SK-N-SH (cell line): ENCODE results near the gene BMP7. TPM values are rescaled to one million over a fixed set of nuclear protein-coding genes. Genes with fewer than 3 reads are reported as not detected.

ENCODE experiments used
- CTCF ChIA-PET: fragments of 300-600, 350-600 bp; formaldehyde crosslinking; extraction: SDS; loops from one replicate; lab custom pipeline; 2021; lab: Yijun Ruan, JAX
- POLR2A ChIA-PET: fragments of 350-600 bp; sonication (Branson Sonifier 250); formaldehyde crosslinking; extraction: SDS; loops from one replicate; lab custom pipeline; 2020; ENCODE audit warnings: antibody characterized with exemption, inconsistent platforms; lab: Yijun Ruan, JAX
- DNase-seq: peaks from one replicate; pipeline ENCODE4 v3.0.0; 2012
- H2AFZ ChIP-seq: fragments of 200-600 bp; sonication (generic); 2 replicates; pipeline ENCODE4 v1.8.1; 2016; ENCODE audit warnings: antibody characterized with exemption, mild to moderate bottlenecking, low read depth
- H3F3A ChIP-seq: fragments of 200-600 bp; sonication (generic); replicated peaks from 2 replicates; pipeline ENCODE3; 2016; ENCODE audit warnings: antibody characterized with exemption, mild to moderate bottlenecking; ENCODE audit not compliant: insufficient read depth
- H3K27ac ChIP-seq, 2 experiments: fragments of 200-500 bp in 1 of 2; fragments of 200-600 bp in 1 of 2; sonication (Bioruptor generic) in 1 of 2; sonication (generic), shearing (Covaris generic) in 1 of 2; 2 replicates each; pipeline versions ENCODE4 v1.5.1 to v1.6.1; 2014 to 2016; ENCODE audit warnings: low read depth in 2 of 2, inconsistent platforms in 1 of 2, low read length in 1 of 2, mild to moderate bottlenecking in 1 of 2, mixed read lengths in 1 of 2
- H3K27me3 ChIP-seq: fragments of 200-600 bp; sonication (generic), shearing (Covaris generic); 2 replicates; pipeline ENCODE4 v1.6.1; 2016; ENCODE audit warnings: mixed run types; ENCODE audit not compliant: insufficient read depth
- H3K36me3 ChIP-seq, 2 experiments: fragments of 200-500 bp in 1 of 2; fragments of 200-600 bp in 1 of 2; sonication (Bioruptor generic) in 1 of 2; sonication (generic) in 1 of 2; replicated peaks in 1 of 2; 2 replicates each; pipeline versions ENCODE3 to v1.5.1; 2014 to 2016; ENCODE audit warnings: low read length in 1 of 2, mild to moderate bottlenecking in 1 of 2; ENCODE audit not compliant: insufficient read depth in 2 of 2, control insufficient read depth in 1 of 2
- H3K4me1 ChIP-seq, 2 experiments: fragments of 200-500 bp in 1 of 2; fragments of 200-600 bp in 1 of 2; sonication (Bioruptor generic) in 1 of 2; sonication (generic), shearing (Covaris generic) in 1 of 2; 2 replicates each; pipeline versions ENCODE4 v1.5.1 to v1.6.1; 2014 to 2016; ENCODE audit warnings: low read depth in 1 of 2, low read length in 1 of 2, mixed run types in 1 of 2; ENCODE audit not compliant: insufficient read depth in 2 of 2, control insufficient read depth in 1 of 2
- H3K4me2 ChIP-seq: fragments of 200-600 bp; sonication (generic), shearing (Covaris generic); 2 replicates; pipeline ENCODE4 v1.6.1; 2017; ENCODE audit warnings: mixed run types
- H3K4me3 ChIP-seq, 2 experiments: fragments of 200-500 bp in 1 of 2; fragments of 200-600 bp in 1 of 2; sonication (Bioruptor generic) in 1 of 2; sonication (generic), shearing (Covaris generic) in 1 of 2; 2 replicates each; pipeline versions ENCODE4 v1.5.1 to v1.8.1; 2014 to 2016; ENCODE audit warnings: low read depth in 2 of 2, inconsistent platforms in 1 of 2, low read length in 1 of 2, mild to moderate bottlenecking in 1 of 2, mixed read lengths in 1 of 2, moderate library complexity in 1 of 2
- H3K79me2 ChIP-seq: fragments of 200-600 bp; sonication (generic); 2 replicates; pipeline ENCODE4 v1.8.1; 2017; ENCODE audit warnings: mild to moderate bottlenecking; ENCODE audit not compliant: insufficient read depth
- H3K9ac ChIP-seq: fragments of 200-600 bp; sonication (generic); 2 replicates; pipeline ENCODE4 v1.6.1; 2017; ENCODE audit warnings: mixed run types
- H3K9me2 ChIP-seq: fragments of 200-600 bp; sonication (generic); 2 replicates; pipeline ENCODE4 v1.6.1; 2017; ENCODE audit warnings: mixed run types
- H3K9me3 ChIP-seq: fragments of 200-600 bp; sonication (generic); 2 replicates; pipeline ENCODE4 v1.6.1; 2017; ENCODE audit warnings: mixed run types, mild to moderate bottlenecking, moderate library complexity
- H4K20me1 ChIP-seq: fragments of 200-600 bp; sonication (generic); 2 replicates; pipeline ENCODE4 v1.6.1; 2017; ENCODE audit warnings: mild to moderate bottlenecking, mixed run types; ENCODE audit not compliant: insufficient read depth
- CHD2 ChIP-seq: fragments of 150-350 bp; IDR thresholded peaks from 2 replicates; pipeline ENCODE4 v1.6.1; 2018; ENCODE audit warnings: low read length; ENCODE audit not compliant: partially characterized antibody
- EZH2phosphoT487 ChIP-seq: fragments of 200-600 bp; sonication (generic); IDR thresholded peaks from 2 replicates; pipeline ENCODE4 v1.6.1; 2017; ENCODE audit warnings: low read depth, mixed run types, mild to moderate bottlenecking, antibody characterized with exemption, moderate library complexity, borderline replicate concordance
- FOSL2 ChIP-seq: IDR thresholded peaks from 2 replicates; pipeline ENCODE4 v1.4.0; 2012; ENCODE audit warnings: low read depth, mild to moderate bottlenecking, moderate library complexity, borderline replicate concordance
- FOXJ3 ChIP-seq: sonication (generic); formaldehyde crosslinking; IDR thresholded peaks from 2 replicates; pipeline ENCODE4 v1.5.1; 2020; ENCODE audit warnings: mild to moderate bottlenecking, missing genetic modification reagents
- FOXM1 ChIP-seq: IDR thresholded peaks from 2 replicates; pipeline ENCODE4 v1.4.0; 2012; ENCODE audit warnings: low read depth, mild to moderate bottlenecking
- GATA2 ChIP-seq: sonication (generic); formaldehyde crosslinking; IDR thresholded peaks from 2 replicates; pipeline ENCODE4 v1.5.0; 2020; ENCODE audit warnings: mild to moderate bottlenecking, missing genetic modification reagents
- JUND ChIP-seq: IDR thresholded peaks from 2 replicates; pipeline ENCODE4 v1.4.0; 2012
- MEF2A ChIP-seq: IDR thresholded peaks from 2 replicates; pipeline ENCODE4 v1.4.0; 2012; ENCODE audit warnings: low read depth, borderline replicate concordance
- MXI1 ChIP-seq: IDR thresholded peaks from 2 replicates; pipeline ENCODE4 v1.6.1; 2012; ENCODE audit warnings: mild to moderate bottlenecking, low read depth, low read length, improper control_type of control experiment
- NFIC ChIP-seq: IDR thresholded peaks from 2 replicates; pipeline ENCODE4 v1.4.0; 2012; ENCODE audit warnings: borderline replicate concordance
- RAD21 ChIP-seq: IDR thresholded peaks from 2 replicates; pipeline ENCODE4 v1.6.1; 2012; ENCODE audit warnings: mild to moderate bottlenecking, low read length
- RFX5 ChIP-seq: IDR thresholded peaks from 2 replicates; pipeline ENCODE4 v1.6.1; 2012; ENCODE audit warnings: mild to moderate bottlenecking, improper control_type of control experiment, low read length
- SIN3A ChIP-seq: IDR thresholded peaks from 2 replicates; pipeline ENCODE4 v1.6.1; 2012; ENCODE audit warnings: low read depth, mild to moderate bottlenecking, low read length, moderate library complexity, borderline replicate concordance
- TCF12 ChIP-seq: IDR thresholded peaks from 2 replicates; pipeline ENCODE4 v1.4.0; 2012
- TEAD4 ChIP-seq: IDR thresholded peaks from 2 replicates; pipeline ENCODE4 v1.4.0; 2012; ENCODE audit warnings: mild to moderate bottlenecking, borderline replicate concordance; ENCODE audit not compliant: insufficient read depth
- YY1 ChIP-seq: IDR thresholded peaks from 2 replicates; pipeline ENCODE4 v1.4.0; 2012; ENCODE audit warnings: low read depth, mild to moderate bottlenecking
- WGBS: methylation state at CpG from one replicate; pipeline ENCODE4 v1.1.6; 2017; ENCODE audit warnings: low lambda C conversion rate; 5-methylcytosine and 5-hydroxymethylcytosine counted together
- polyA plus RNA-seq, 3 experiments: library from polyadenylated mRNA; depleted of rRNA; stranded (reverse); fragments of >200 nt; gene quantifications; 2 replicates each; pipeline ENCODE4 v1.2.3, GENCODE V29; 2012
- TF ChIP-seq, protein P1 (sequence below): IDR thresholded peaks from 2 replicates; pipeline ENCODE4 v1.6.1; 2012; ENCODE audit warnings: mild to moderate bottlenecking, low read depth, low read length, moderate library complexity
- TF ChIP-seq, protein P2 (sequence below): IDR thresholded peaks from 2 replicates; pipeline ENCODE4 v1.4.0; 2012; ENCODE audit warnings: low read depth

The BMP7 gene
- polyA plus RNA-seq, 1 of the 3 experiments (the other 2 are of a cell fraction) = not detected

DNA sequence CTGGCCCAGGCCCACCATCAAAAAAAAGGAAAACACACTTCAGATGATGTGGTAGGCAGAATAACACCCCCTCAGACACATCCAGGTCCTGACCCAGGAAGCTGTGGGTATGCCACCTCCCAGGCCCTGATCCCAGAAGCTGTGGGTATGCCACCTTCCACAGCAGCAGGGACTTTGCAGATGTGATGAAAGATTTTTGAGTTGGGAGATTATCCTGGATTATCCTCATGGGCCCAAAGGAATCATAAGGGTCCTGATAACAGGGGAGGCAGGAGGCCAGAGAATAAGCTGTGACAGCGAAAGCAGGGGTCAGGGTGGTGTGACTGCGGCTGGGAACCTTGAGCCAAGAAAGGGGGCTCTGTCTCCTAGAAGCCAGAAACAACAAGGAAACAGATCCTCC lies 55.0 kb downstream of the BMP7 start:
- Histone ChIP-seq H3K36me3 (no peaks in the 10 kb centered on the region), H3F3A (no peaks in the 10 kb centered on the region), H3K79me2 (no peaks in the 10 kb centered on the region), H3K4me1 (no peaks in the 10 kb centered on the region; a peak in 1 of 4 replicates), H3K9me2 (no peaks in the 10 kb centered on the region), H3K4me2 (no peak overlapping the region), H3K4me3 (no peak overlapping the region), H3K27ac (no peak overlapping the region), H2AFZ (no peak overlapping the region), H3K9me3 (no peaks in the 10 kb centered on the region), H4K20me1 (no peaks in the 10 kb centered on the region), H3K27me3 (no peaks in the 10 kb centered on the region), H3K9ac (no peak overlapping the region)
- CTCF ChIA-PET = no interaction called here
- TF ChIP-seq YY1 (no peak), CHD2 (no peak), FOSL2 (no peak), MXI1 (no peak), NFIC (no peak), FOXJ3 (CRISPR knock-in tag) (no peak), EZH2phosphoT487 (no peak), FOXM1 (no peak), SIN3A (no peak), MEF2A (no peak), RAD21 (no peak), JUND (no peak), RFX5 (no peak), GATA2 (CRISPR knock-in tag) (no peak), TEAD4 (no peak), TCF12 (no peak)
- TF ChIP-seq, protein P1, sequence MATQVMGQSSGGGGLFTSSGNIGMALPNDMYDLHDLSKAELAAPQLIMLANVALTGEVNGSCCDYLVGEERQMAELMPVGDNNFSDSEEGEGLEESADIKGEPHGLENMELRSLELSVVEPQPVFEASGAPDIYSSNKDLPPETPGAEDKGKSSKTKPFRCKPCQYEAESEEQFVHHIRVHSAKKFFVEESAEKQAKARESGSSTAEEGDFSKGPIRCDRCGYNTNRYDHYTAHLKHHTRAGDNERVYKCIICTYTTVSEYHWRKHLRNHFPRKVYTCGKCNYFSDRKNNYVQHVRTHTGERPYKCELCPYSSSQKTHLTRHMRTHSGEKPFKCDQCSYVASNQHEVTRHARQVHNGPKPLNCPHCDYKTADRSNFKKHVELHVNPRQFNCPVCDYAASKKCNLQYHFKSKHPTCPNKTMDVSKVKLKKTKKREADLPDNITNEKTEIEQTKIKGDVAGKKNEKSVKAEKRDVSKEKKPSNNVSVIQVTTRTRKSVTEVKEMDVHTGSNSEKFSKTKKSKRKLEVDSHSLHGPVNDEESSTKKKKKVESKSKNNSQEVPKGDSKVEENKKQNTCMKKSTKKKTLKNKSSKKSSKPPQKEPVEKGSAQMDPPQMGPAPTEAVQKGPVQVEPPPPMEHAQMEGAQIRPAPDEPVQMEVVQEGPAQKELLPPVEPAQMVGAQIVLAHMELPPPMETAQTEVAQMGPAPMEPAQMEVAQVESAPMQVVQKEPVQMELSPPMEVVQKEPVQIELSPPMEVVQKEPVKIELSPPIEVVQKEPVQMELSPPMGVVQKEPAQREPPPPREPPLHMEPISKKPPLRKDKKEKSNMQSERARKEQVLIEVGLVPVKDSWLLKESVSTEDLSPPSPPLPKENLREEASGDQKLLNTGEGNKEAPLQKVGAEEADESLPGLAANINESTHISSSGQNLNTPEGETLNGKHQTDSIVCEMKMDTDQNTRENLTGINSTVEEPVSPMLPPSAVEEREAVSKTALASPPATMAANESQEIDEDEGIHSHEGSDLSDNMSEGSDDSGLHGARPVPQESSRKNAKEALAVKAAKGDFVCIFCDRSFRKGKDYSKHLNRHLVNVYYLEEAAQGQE = no peak
- TF ChIP-seq, protein P2, sequence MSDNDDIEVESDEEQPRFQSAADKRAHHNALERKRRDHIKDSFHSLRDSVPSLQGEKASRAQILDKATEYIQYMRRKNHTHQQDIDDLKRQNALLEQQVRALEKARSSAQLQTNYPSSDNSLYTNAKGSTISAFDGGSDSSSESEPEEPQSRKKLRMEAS = no peak
- WGBS = 27% methylated on average over 2 of the region's 2 CpGs
- POLR2A ChIA-PET = no interaction called here
- no peak for DNase-seq
